Muscle of leg (tissue), 11 donors: ENCODE data around the gene ZNF423. TPM values are rescaled to one million over a fixed set of nuclear protein-coding genes. Genes with fewer than 3 reads are reported as not detected.

ENCODE experiments used
- DNase-seq: peaks from one replicate; pipeline ENCODE4 v3.0.0; 2013
- H3K27ac ChIP-seq: one replicate; pipeline ENCODE4 v1.5.1; 2013; ENCODE audit warnings: mild to moderate bottlenecking, low read length, control low read depth
- H3K27me3 ChIP-seq: one replicate; pipeline ENCODE4 v1.6.1; 2013; ENCODE audit warnings: low read length; ENCODE audit not compliant: control insufficient read depth, insufficient read depth
- H3K36me3 ChIP-seq: one replicate; pipeline ENCODE4 v1.6.1; 2013; ENCODE audit warnings: low read length; ENCODE audit not compliant: control insufficient read depth, insufficient read depth
- H3K4me1 ChIP-seq: one replicate; pipeline ENCODE4 v1.6.1; 2013; ENCODE audit warnings: low read length; ENCODE audit not compliant: control insufficient read depth, insufficient read depth
- H3K4me3 ChIP-seq: one replicate; pipeline ENCODE4 v1.5.1; 2013; ENCODE audit warnings: low read length, control low read depth
- H3K9me3 ChIP-seq: replicated peaks from 2 replicates; pipeline ENCODE4 v1.6.1; 2013; ENCODE audit warnings: low read depth, low read length; ENCODE audit not compliant: control insufficient read depth
- WGBS: methylation state at CpG from one replicate; pipeline ENCODE4 v1.1.5; 2013; ENCODE audit warnings: missing lambda C conversion rate; ENCODE audit not compliant: insufficient coverage; 5-methylcytosine and 5-hydroxymethylcytosine counted together
- polyA plus RNA-seq, 8 donors: library from polyadenylated mRNA; unstranded; fragments of 120-200 nt; gene quantifications; one replicate each; pipeline versions ENCODE4 v1.2.1 to v1.2.3, GENCODE V29; 2013; ENCODE audit warnings: inconsistent platforms in 1 of 8, low replicate concordance in 1 of 8; ENCODE audit not compliant: insufficient read length in 8 of 8, insufficient read depth in 1 of 8
- total RNA-seq: library from RNA; stranded (reverse); fragments of 120-200 nt; gene quantifications from one replicate; pipeline ENCODE4 v1.2.4, GENCODE V29; 2013

ZNF423 gene
- total and polyA plus RNA-seq, 9 donors: 15.8 to 30.0 (median 25.5) TPM

GRCh38 chr16:49485663-49486062 is 370.2 kb downstream of the ZNF423 start:
- no peaks in the 10 kb centered on the region for H3K9me3 ChIP-seq
- no peak overlapping the region for H3K27ac ChIP-seq
- no peaks in the 10 kb centered on the region for H3K27me3 ChIP-seq
- no peak overlapping the region for H3K4me3 ChIP-seq
- peaks cover 10% of the 10 kb centered on the region for H3K4me1 ChIP-seq
- no peak for DNase-seq
- peaks cover 12% of the 10 kb centered on the region for H3K36me3 ChIP-seq

- DNase-seq: no peak
- no peak overlapping the region for H3K27ac ChIP-seq
- no peaks in the 10 kb centered on the region for H3K9me3 ChIP-seq
- H3K4me3 ChIP-seq: no peak overlapping the region
- peaks cover 6% of the 10 kb centered on the region for H3K36me3 ChIP-seq
- WGBS: 80% methylated on average over 1 of the region's 8 CpGs
- H3K27me3 ChIP-seq: no peaks in the 10 kb centered on the region
- H3K4me1 ChIP-seq: peaks cover 10% of the 10 kb centered on the region
Observed at GRCh38 chr16:49484936-49485335, 371.0 kb downstream of the ZNF423 start.

- H3K36me3 ChIP-seq: peaks cover 1% of the 10 kb centered on the region
- H3K9me3 ChIP-seq: no peaks in the 10 kb centered on the region
- WGBS: 0% methylated on average over 16 of the region's 18 CpGs
- no peak overlapping the region for H3K27ac ChIP-seq
- DNase-seq: peak; percentile 79
- no peaks in the 10 kb centered on the region for H3K27me3 ChIP-seq
- peaks cover 10% of the 10 kb centered on the region for H3K4me1 ChIP-seq
- peak overlapping the region; percentile 5 for H3K4me3 ChIP-seq
Observed at GRCh38 chr16:49484451-49484849, 371.5 kb downstream of the ZNF423 start.

DNA sequence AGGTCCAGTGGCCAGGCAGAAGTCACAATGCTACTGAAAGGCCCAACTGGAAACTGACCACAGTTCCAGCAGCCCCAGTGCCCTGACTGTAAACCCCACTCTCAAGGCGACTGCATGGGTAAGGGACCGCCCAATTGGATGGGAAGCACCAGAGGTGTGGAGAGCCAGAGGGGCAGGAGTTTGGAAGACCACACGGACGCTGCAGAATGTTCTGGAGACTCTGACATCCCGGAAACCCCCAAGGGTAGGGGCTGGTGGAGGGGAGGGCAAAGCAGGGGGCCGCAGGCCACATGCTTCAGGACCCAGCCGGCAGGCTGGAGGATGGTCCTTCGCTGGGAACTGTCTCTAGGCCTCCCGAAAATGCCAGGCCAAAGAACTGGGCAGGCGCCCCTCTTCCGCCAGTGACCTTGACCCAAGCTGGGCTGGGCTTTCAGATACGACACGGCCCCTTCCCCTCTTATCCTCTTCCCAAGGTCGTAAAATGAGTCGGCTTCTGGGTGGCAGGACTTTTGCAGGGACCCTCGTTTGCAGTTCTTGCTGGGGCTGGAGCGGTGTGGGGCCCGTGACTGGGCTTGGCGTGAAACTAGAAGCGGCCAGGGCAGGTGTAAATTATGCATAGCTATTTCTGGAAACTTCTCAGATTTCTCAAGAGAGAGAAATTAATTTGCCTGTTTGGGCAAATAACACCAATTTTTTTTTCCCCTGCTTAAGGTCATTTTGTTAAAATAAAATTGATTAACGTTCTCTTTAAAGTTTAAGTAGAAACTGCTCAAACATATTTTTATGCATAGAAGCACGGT is 372.1 kb downstream of the ZNF423 start:
- WGBS: 51% methylated on average over 10 of the region's 22 CpGs

GRCh38 chr16:49483251-49483650 is 372.7 kb downstream of the ZNF423 start:
- no peak overlapping the region for H3K27ac ChIP-seq
- no peak for DNase-seq
- 82% methylated on average over 6 of the region's 9 CpGs for WGBS
- H3K4me3 ChIP-seq: no peak overlapping the region
- no peaks in the 10 kb centered on the region for H3K27me3 ChIP-seq
- no peaks in the 10 kb centered on the region for H3K36me3 ChIP-seq
- peaks cover 10% of the 10 kb centered on the region for H3K4me1 ChIP-seq
- H3K9me3 ChIP-seq: no peaks in the 10 kb centered on the region

More for the DNA sequence above, 372.1 kb downstream of the ZNF423 start:
- no peaks in the 10 kb centered on the region for H3K9me3 ChIP-seq
- no peaks in the 10 kb centered on the region for H3K36me3 ChIP-seq
- H3K4me1 ChIP-seq: peaks cover 10% of the 10 kb centered on the region
- no peaks in the 10 kb centered on the region for H3K27me3 ChIP-seq
- H3K27ac ChIP-seq: no peak overlapping the region
- H3K4me3 ChIP-seq: peak overlapping the region; percentile 5
- DNase-seq: no peak

DNA sequence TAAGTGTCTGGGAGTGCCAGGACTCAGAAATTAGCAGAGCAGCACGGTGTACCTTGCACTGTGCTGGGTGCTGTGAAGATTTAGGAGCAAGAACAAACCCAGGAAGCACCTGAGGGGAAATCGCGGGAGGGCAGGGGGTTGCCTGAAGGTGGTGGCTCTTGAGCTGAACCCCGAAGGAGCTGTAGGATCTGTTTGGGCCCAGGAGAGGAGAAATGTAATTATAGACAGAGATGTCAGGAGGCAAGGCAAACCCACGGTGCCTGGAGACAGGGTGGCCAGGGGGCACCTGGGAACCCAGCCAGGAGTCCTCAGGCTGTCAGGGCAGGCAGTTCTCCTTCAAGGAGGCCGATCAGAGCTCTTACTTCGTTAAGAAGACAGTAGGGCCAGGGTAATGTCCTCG is 373.2 kb downstream of the ZNF423 start:
- H3K9me3 ChIP-seq: no peaks in the 10 kb centered on the region
- no peak overlapping the region for H3K27ac ChIP-seq
- no peaks in the 10 kb centered on the region for H3K27me3 ChIP-seq
- H3K4me3 ChIP-seq: no peak overlapping the region
- H3K4me1 ChIP-seq: peaks cover 10% of the 10 kb centered on the region
- H3K36me3 ChIP-seq: no peaks in the 10 kb centered on the region
- no peak for DNase-seq
- WGBS: 77% methylated on average over 8 of the region's 8 CpGs

GRCh38 chr16:49478616-49479015 is 377.3 kb downstream of the ZNF423 start:
- H3K4me1 ChIP-seq: peaks cover 8% of the 10 kb centered on the region
- no peak overlapping the region for H3K4me3 ChIP-seq
- H3K36me3 ChIP-seq: no peaks in the 10 kb centered on the region
- H3K27me3 ChIP-seq: no peaks in the 10 kb centered on the region
- no peaks in the 10 kb centered on the region for H3K9me3 ChIP-seq
- H3K27ac ChIP-seq: no peak overlapping the region
- no peak for DNase-seq

DNA sequence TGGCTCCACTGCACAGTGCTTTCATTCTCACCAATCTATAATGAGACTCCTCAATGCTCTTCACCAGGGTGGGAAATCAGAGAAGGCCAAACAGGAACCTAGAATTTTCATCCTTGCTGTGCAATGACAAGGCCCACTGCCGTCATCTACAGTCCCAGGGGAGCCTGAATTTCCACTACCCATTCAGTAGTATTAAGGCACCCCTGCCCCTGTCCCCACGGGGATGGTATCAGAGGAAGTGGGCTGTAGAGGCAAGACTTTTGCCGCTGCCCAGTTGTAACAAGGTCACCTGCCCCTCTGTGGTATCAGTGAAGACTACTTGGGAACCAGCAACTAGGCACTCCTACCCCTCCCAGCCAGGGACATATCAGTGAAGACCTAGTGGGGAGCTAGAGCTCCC is 377.8 kb downstream of the ZNF423 start:
- DNase-seq: no peak
- Histone ChIP-seq H3K9me3 (no peaks in the 10 kb centered on the region), H3K27ac (no peak overlapping the region), H3K4me1 (peaks cover 7% of the 10 kb centered on the region), H3K4me3 (no peak overlapping the region), H3K36me3 (no peaks in the 10 kb centered on the region), H3K27me3 (no peaks in the 10 kb centered on the region)
- WGBS: 67% methylated on average over 1 of the region's 3 CpGs

DNA sequence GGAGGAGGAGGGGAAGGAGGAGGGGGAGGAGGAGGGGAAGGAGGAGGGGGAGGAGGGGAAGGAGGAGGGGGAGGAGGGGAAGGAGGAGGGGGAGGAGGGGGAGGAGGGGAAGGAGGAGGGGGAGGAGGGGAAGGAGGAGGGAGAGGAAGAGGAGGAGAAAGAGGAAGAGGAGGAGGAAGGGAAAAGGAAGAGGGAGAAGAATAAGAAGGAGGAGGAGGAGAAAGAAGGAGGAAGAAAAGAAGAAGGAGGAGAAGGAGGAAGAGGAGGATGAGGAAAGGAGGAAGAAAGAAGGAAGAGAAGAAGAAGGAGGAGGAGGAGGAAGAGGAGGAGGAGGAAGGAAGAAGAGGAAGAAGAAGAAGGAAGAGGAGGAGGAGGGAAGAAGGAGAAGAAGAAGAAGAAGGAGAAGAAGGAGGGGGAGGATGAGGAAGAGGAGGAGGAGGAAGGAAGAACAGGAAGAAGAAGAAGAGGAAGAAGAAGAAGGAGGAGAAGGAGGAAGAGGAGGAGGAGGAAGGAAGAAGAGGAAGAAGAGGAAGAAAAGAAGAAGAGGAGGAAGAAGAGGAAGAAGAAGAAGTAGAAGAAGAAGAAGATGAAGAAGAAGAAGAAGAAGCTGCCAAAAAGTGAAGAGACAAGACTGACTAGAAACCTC is 378.5 kb downstream of the ZNF423 start:
- no peaks in the 10 kb centered on the region for H3K9me3 ChIP-seq
- no peak overlapping the region for H3K27ac ChIP-seq

GRCh38 chr16:49474741-49475140 is 381.2 kb downstream of the ZNF423 start:
- H3K36me3 ChIP-seq: no peaks in the 10 kb centered on the region
- no peaks in the 10 kb centered on the region for H3K9me3 ChIP-seq
- H3K4me1 ChIP-seq: peaks cover 14% of the 10 kb centered on the region
- H3K27me3 ChIP-seq: no peaks in the 10 kb centered on the region
- H3K27ac ChIP-seq: no peak overlapping the region
- WGBS: 53% methylated on average over 9 of the region's 11 CpGs
- DNase-seq: no peak
- no peak overlapping the region for H3K4me3 ChIP-seq

More for the DNA sequence above, 378.5 kb downstream of the ZNF423 start:
- H3K27me3 ChIP-seq: no peaks in the 10 kb centered on the region
- H3K36me3 ChIP-seq: no peaks in the 10 kb centered on the region
- no peak overlapping the region for H3K4me3 ChIP-seq
- H3K4me1 ChIP-seq: peaks cover 8% of the 10 kb centered on the region
- no peak for DNase-seq
